ENCODE results near the gene BCR. TPM values are rescaled to one million over a fixed set of nuclear protein-coding genes. Genes with fewer than 3 reads are reported as not detected.

The BCR gene
- total and polyA plus RNA-seq, 2 of the 8 experiments (the other 6 are each of a cell fraction or from before 2014, with no cell fraction given) = 66.7 to 130 TPM

GRCh38 chr22:23184100-23184763 lies 3.9 kb downstream of the BCR start:
- H2BK20ac ChIP-seq (ENCODE audit: low read length) = no peak overlapping the region
- FAIRE-seq (no peak), DNase-seq (ENCODE audit: low read depth in 1 of 2, low spot score in 2 of 2) (no peak)
- H3K23me2 ChIP-seq (ENCODE audit: low read depth, low read length) = peaks cover 20% of the 10 kb centered on the region
- ChIA-PET POLR2A (ENCODE audit: partially characterized antibody) (interaction anchor here (0.7 to 6.0 kb wide), 5 partner anchors 13 to 98 kb away, joined by 3 to 34 read pairs (median 4); no protein-coding TSS in a partner anchor), CTCF (ENCODE audit: partially characterized antibody) (interaction anchor here (0.6 to 24.3 kb wide), 10 partner anchors 8 to 104 kb away, joined by 3 to 358 read pairs (median 4); no protein-coding TSS in a partner anchor)
- H3K23ac ChIP-seq (ENCODE audit: insufficient read length) = no peak overlapping the region
- peaks cover 23% of the 10 kb centered on the region for H3K79me1 ChIP-seq (ENCODE audit: low read depth, low read length)
- no peak overlapping the region for H3K9ac ChIP-seq (replicated peaks in 1 of 4; ENCODE audit: extremely low read depth in 1 of 4, low read depth in 3 of 4, low read length in 3 of 4)
- H2AFZ ChIP-seq (ENCODE audit: low read length) = no peak overlapping the region
- peaks cover 57 to 83% of the 10 kb centered on the region in 2 experiments for H3K79me2 ChIP-seq (ENCODE audit: control insufficient read depth in 1 of 2, insufficient read depth in 2 of 2, low read length in 2 of 2)
- peaks cover 40 to 52% of the 10 kb centered on the region in 2 experiments for H4K20me1 ChIP-seq (replicated peaks in 1 of 2; ENCODE audit: control insufficient read depth in 1 of 2, insufficient read depth in 2 of 2, low read length in 2 of 2)
- peak overlapping the region; percentile 42; the same call in 1 of the 2 replicates for H2AK5ac ChIP-seq (ENCODE audit: low read depth, low read length)
- H2BK15ac ChIP-seq (ENCODE audit: low read length) = no peak overlapping the region
- H4K8ac ChIP-seq (ENCODE audit: extremely low read depth, insufficient read depth, low read length) = no peak overlapping the region
- H3K4ac ChIP-seq (replicated peaks; ENCODE audit: insufficient read length, low read depth, low read length) = no peak overlapping the region
- H3K9me3 ChIP-seq (ENCODE audit: insufficient read depth in 2 of 2, low read depth in 1 of 2, low read length in 1 of 2) = no peaks in the 10 kb centered on the region
- no peaks in the 10 kb centered on the region for H3K36me3 ChIP-seq (ENCODE audit: control insufficient read depth in 2 of 4, insufficient read depth in 4 of 4, low read length in 3 of 4)
- 73% methylated on average over 3 of the region's 3 CpGs; no CpG with 5 or more reads in 1 of the 2 experiments for WGBS, 2 experiments (ENCODE audit: extremely low coverage in 1 of 2, insufficient coverage in 1 of 2, insufficient read length in 1 of 2, insufficient replicate concordance in 2 of 2, low coverage in 1 of 2, low lambda C conversion rate in 2 of 2, missing lambda C conversion rate in 1 of 2)
- no peak overlapping the region for H4K5ac ChIP-seq (ENCODE audit: insufficient read length, low read depth, low read length)
- no peak overlapping the region for H2BK12ac ChIP-seq (ENCODE audit: low read depth, low read length)
- no peak overlapping the region for H3K56ac ChIP-seq (replicated peaks; ENCODE audit: insufficient read length, low read depth, low read length)
- peak overlapping the region; percentile 48; the same call in 1 of the 2 replicates for H3K18ac ChIP-seq (ENCODE audit: extremely low read depth, low read length)
- H3K4me1 ChIP-seq (replicated peaks in 1 of 4; ENCODE audit: control insufficient read depth in 3 of 4, insufficient read depth in 4 of 4, low read length in 3 of 4) = peaks cover 12 to 41% (median 23%) of the 10 kb centered on the region in 4 experiments
- H3K4me3 ChIP-seq (ENCODE audit: extremely low read depth in 1 of 4, insufficient read depth in 2 of 4, low read depth in 3 of 4, low read length in 4 of 4) = peak overlapping the region in 2 of 4 experiments; percentile 10 to 65; a peak in 3 of 8 replicates
- peaks cover 0 to 6% (median 2%) of the 10 kb centered on the region in 4 experiments; a peak in 1 of 7 replicates for H3K27me3 ChIP-seq (replicated peaks in 1 of 4; ENCODE audit: control insufficient read depth in 3 of 4, extremely low read depth in 1 of 4, insufficient read depth in 3 of 4, low read length in 3 of 4)
- H3K27ac ChIP-seq (ENCODE audit: low read depth, low read length) = no peak overlapping the region
- peak overlapping the region; percentile 61 for H4K91ac ChIP-seq (replicated peaks; ENCODE audit: insufficient read length, low read length)
- H3K4me2 ChIP-seq (ENCODE audit: insufficient read depth in 1 of 2, low read depth in 2 of 2, low read length in 2 of 2) = peak overlapping the region; percentile 85 to 95
- H2BK5ac ChIP-seq (ENCODE audit: low read depth, low read length) = no peak overlapping the region
- no peak overlapping the region for H3K14ac ChIP-seq (ENCODE audit: insufficient read length)
- H2BK120ac ChIP-seq (replicated peaks; ENCODE audit: low read depth, low read length) = no peak overlapping the region
- no peak for TF ChIP-seq BRCA1 (IDR thresholded peaks at IDR 0.05; ENCODE audit: low read depth, low read length)
- no peak for TF ChIP-seq SP2 (IDR thresholded peaks at IDR 0.05; ENCODE audit: low read length)

Measured in H1 (cell line).